Astrocyte (in vitro differentiated cells and primary cell): ENCODE data around the gene LANCL1. TPM values are rescaled to one million over a fixed set of nuclear protein-coding genes. Genes with fewer than 3 reads are reported as not detected.

Experiments
- DNase-seq: peaks from one replicate; pipeline ENCODE4 v3.0.0-alpha.2; 2010; ENCODE audit warnings: low read depth
- FAIRE-seq: peaks from 2 replicates; lab custom pipeline; 2011; peaks lifted over from hg19 to GRCh38; lab: Jason Lieb, UNC
- H2AFZ ChIP-seq: 2 replicates; pipeline ENCODE4 v1.6.0; 2012; ENCODE audit warnings: low read depth, low read length, inconsistent platforms
- H3K27ac ChIP-seq: 2 replicates; pipeline ENCODE4 v1.5.1; 2011; ENCODE audit warnings: low read depth, low read length, inconsistent platforms
- H3K27me3 ChIP-seq: 2 replicates; pipeline ENCODE4 v1.6.0; 2011; ENCODE audit warnings: low read length, inconsistent platforms; ENCODE audit not compliant: insufficient read depth
- H3K36me3 ChIP-seq: 2 replicates; pipeline ENCODE4 v1.5.1; 2011; ENCODE audit warnings: low read length, inconsistent platforms; ENCODE audit not compliant: insufficient read depth
- H3K4me1 ChIP-seq: 2 replicates; pipeline ENCODE4 v1.5.1; 2011; ENCODE audit warnings: low read length, inconsistent platforms; ENCODE audit not compliant: insufficient read depth
- H3K4me2 ChIP-seq: 2 replicates; pipeline ENCODE4 v1.6.0; 2012; ENCODE audit warnings: low read length, inconsistent platforms
- H3K4me3 ChIP-seq: 2 replicates; pipeline ENCODE4 v1.5.1; 2011; ENCODE audit warnings: low read depth, mild to moderate bottlenecking, low read length, inconsistent platforms; ENCODE audit not compliant: insufficient read depth
- H3K79me2 ChIP-seq: 2 replicates; pipeline ENCODE4 v1.6.0; 2012; ENCODE audit warnings: mild to moderate bottlenecking, low read length, inconsistent platforms; ENCODE audit not compliant: insufficient read depth
- H3K9ac ChIP-seq: 2 replicates; pipeline ENCODE4 v1.6.0; 2012; ENCODE audit warnings: mild to moderate bottlenecking, low read length, inconsistent platforms
- H3K9me3 ChIP-seq: 2 replicates; pipeline ENCODE4 v1.5.1; 2012; ENCODE audit warnings: low read depth, mild to moderate bottlenecking, low read length, inconsistent platforms; ENCODE audit not compliant: insufficient read depth
- H4K20me1 ChIP-seq: 2 replicates; pipeline ENCODE4 v1.6.0; 2012; ENCODE audit warnings: low read length, inconsistent platforms; ENCODE audit not compliant: insufficient read depth
- H3K27ac Mint-ChIP-seq: one replicate; pipeline ENCODE4 v1.8.0; 2021; ENCODE audit warnings: mild to moderate bottlenecking, mixed read lengths; ENCODE audit not compliant: unreplicated experiment
- H3K27me3 Mint-ChIP-seq: one replicate; pipeline ENCODE4 v1.8.0; 2021; ENCODE audit warnings: low read depth, mixed read lengths; ENCODE audit not compliant: unreplicated experiment
- H3K36me3 Mint-ChIP-seq: one replicate; pipeline ENCODE4 v1.8.0; 2021; ENCODE audit warnings: low read depth, mixed read lengths; ENCODE audit not compliant: unreplicated experiment
- H3K4me1 Mint-ChIP-seq: one replicate; pipeline ENCODE4 v1.8.0; 2021; ENCODE audit warnings: low read depth, mixed read lengths; ENCODE audit not compliant: unreplicated experiment
- H3K4me3 Mint-ChIP-seq: one replicate; pipeline ENCODE4 v1.8.0; 2021; ENCODE audit warnings: mild to moderate bottlenecking, moderate library complexity, mixed read lengths; ENCODE audit not compliant: unreplicated experiment
- H3K9me3 Mint-ChIP-seq: one replicate; pipeline ENCODE4 v1.8.0; 2021; ENCODE audit warnings: mild to moderate bottlenecking, mixed read lengths; ENCODE audit not compliant: unreplicated experiment
- EZH2 ChIP-seq: IDR thresholded peaks from 2 replicates; pipeline ENCODE4 v1.6.1; 2012; ENCODE audit warnings: mild to moderate bottlenecking, low read length, inconsistent platforms; ENCODE audit not compliant: insufficient read depth
- total RNA-seq: library from RNA; stranded (reverse); gene quantifications from 2 replicates; pipeline ENCODE4 v1.2.1, GENCODE V29; 2021
- TF ChIP-seq, protein P1 (sequence below): IDR thresholded peaks from 2 replicates; pipeline ENCODE4 v1.5.1; 2011; ENCODE audit warnings: low read depth, mild to moderate bottlenecking, inconsistent platforms, low read length, moderate library complexity; ENCODE audit not compliant: insufficient read depth

LANCL1 gene
- total RNA-seq, 1 donor from 2014 or later: 38.3 TPM

DNA sequence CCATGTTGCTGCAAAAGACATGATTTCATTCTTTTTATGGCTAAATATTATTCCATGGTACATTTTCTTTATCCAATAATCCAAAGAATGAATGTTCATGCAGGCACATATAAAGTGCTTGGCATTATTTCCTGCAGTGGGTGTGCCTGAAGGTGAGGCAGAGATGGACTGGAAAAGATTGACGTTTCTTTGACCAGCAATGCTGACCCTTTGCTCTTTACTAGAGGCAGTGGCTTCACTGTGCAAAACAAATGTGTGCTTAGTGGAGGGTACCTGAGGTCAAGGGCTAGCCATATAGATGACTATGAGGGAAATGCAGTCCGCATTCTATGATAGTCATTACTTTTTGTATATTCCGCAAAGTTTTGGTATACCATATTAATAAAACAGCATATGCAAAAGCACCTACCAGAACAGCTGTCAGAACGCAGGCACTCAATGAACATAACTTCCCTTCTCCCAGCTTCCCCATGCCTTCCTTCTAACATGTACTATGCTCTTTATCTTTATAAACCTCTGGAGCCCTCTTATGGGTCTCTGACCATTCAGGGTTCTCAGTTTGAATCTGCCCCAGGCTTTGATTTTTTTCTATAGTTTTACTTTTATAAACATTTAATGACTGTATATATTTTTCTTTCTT lies 47.2 kb upstream of the LANCL1 start:
- Mint-ChIP-seq H3K27me3 (no peaks in the 10 kb centered on the region), H3K36me3 (no peaks in the 10 kb centered on the region), H3K4me3 (no peak overlapping the region), H3K27ac (no peak overlapping the region), H3K9me3 (no peaks in the 10 kb centered on the region), H3K4me1 (no peaks in the 10 kb centered on the region)
- no peaks in the 10 kb centered on the region for H3K27me3 ChIP-seq
- TF ChIP-seq, protein P1, sequence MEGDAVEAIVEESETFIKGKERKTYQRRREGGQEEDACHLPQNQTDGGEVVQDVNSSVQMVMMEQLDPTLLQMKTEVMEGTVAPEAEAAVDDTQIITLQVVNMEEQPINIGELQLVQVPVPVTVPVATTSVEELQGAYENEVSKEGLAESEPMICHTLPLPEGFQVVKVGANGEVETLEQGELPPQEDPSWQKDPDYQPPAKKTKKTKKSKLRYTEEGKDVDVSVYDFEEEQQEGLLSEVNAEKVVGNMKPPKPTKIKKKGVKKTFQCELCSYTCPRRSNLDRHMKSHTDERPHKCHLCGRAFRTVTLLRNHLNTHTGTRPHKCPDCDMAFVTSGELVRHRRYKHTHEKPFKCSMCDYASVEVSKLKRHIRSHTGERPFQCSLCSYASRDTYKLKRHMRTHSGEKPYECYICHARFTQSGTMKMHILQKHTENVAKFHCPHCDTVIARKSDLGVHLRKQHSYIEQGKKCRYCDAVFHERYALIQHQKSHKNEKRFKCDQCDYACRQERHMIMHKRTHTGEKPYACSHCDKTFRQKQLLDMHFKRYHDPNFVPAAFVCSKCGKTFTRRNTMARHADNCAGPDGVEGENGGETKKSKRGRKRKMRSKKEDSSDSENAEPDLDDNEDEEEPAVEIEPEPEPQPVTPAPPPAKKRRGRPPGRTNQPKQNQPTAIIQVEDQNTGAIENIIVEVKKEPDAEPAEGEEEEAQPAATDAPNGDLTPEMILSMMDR: no peak
- no peak for TF ChIP-seq EZH2
- no peak overlapping the region for H2AFZ ChIP-seq
- H3K79me2 ChIP-seq: no peaks in the 10 kb centered on the region
- H3K9ac ChIP-seq: no peak overlapping the region
- no peak overlapping the region for H3K4me2 ChIP-seq
- DNase-seq (no peak), FAIRE-seq (no peak)
- H4K20me1 ChIP-seq: no peaks in the 10 kb centered on the region
- no peaks in the 10 kb centered on the region for H3K36me3 ChIP-seq
- H3K4me1 ChIP-seq: no peaks in the 10 kb centered on the region
- H3K9me3 ChIP-seq: no peaks in the 10 kb centered on the region
- H3K4me3 ChIP-seq: no peak overlapping the region
- no peak overlapping the region for H3K27ac ChIP-seq

DNA sequence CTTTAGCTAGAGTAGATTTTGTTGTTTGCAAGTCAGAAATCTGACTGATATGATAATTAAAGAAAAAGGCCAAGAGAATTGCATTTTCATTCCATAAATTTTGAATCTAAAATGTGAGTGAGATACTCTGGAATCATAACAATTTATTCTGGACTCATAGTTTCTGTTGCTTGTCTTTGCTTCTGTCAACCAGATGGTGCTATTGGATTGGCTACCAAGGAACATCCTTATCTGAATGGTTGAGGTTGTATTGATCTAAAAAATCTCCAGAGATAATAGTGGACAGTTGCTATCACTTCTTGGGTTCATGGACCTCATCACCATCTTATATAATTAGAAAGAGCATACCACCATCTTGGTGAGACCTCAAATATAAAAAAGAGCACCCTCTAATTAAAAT lies 45.8 kb upstream of the LANCL1 start:
- H3K4me1 ChIP-seq: no peaks in the 10 kb centered on the region
- no peaks in the 10 kb centered on the region for H3K4me1 Mint-ChIP-seq
- H4K20me1 ChIP-seq: no peaks in the 10 kb centered on the region
- TF ChIP-seq, protein P1: no peak
- no peak for TF ChIP-seq EZH2
- H3K36me3 ChIP-seq: no peaks in the 10 kb centered on the region
- H3K27me3 Mint-ChIP-seq: no peaks in the 10 kb centered on the region
- H3K9me3 Mint-ChIP-seq: no peaks in the 10 kb centered on the region
- H3K9ac ChIP-seq: no peak overlapping the region
- no peak overlapping the region for H3K4me3 ChIP-seq
- H3K79me2 ChIP-seq: no peaks in the 10 kb centered on the region
- FAIRE-seq: no peak
- no peak overlapping the region for H3K27ac ChIP-seq
- H3K4me2 ChIP-seq: no peak overlapping the region
- no peaks in the 10 kb centered on the region for H3K36me3 Mint-ChIP-seq
- H3K4me3 Mint-ChIP-seq: no peak overlapping the region
- no peak overlapping the region for H2AFZ ChIP-seq
- DNase-seq: no peak
- no peak overlapping the region for H3K27ac Mint-ChIP-seq
- H3K27me3 ChIP-seq: no peaks in the 10 kb centered on the region
- no peaks in the 10 kb centered on the region for H3K9me3 ChIP-seq

DNA sequence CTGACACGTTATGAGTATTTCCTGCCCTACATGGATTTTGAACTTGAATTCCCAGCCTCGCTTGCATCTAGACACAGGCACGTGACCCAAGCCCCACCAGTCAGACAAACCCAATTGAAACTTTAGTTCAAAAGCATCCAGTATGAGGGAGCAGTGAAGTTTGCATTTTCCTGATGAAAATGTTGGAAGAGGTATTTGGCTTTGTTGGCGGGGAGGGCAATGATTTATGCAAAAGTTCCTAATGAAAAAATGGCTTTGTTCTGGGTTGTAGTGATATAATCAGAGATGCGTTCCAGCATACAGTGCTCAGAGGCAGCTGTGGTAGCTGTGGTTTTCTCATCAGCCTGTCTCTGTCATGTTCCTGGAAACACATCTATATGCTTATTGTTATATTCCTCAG lies 43.0 kb upstream of the LANCL1 start:
- H3K27me3 ChIP-seq: no peaks in the 10 kb centered on the region
- no peaks in the 10 kb centered on the region for H3K36me3 ChIP-seq
- no peaks in the 10 kb centered on the region for H4K20me1 ChIP-seq
- H2AFZ ChIP-seq: no peak overlapping the region
- H3K4me3 Mint-ChIP-seq: no peak overlapping the region
- H3K4me2 ChIP-seq: no peak overlapping the region
- H3K9me3 Mint-ChIP-seq: peaks cover 2% of the 10 kb centered on the region
- FAIRE-seq (no peak), DNase-seq (no peak)
- H3K9ac ChIP-seq: no peak overlapping the region
- H3K27me3 Mint-ChIP-seq: no peaks in the 10 kb centered on the region
- TF ChIP-seq, protein P1: no peak
- TF ChIP-seq EZH2: no peak
- H3K4me1 Mint-ChIP-seq: no peaks in the 10 kb centered on the region
- H3K27ac Mint-ChIP-seq: no peak overlapping the region
- no peaks in the 10 kb centered on the region for H3K79me2 ChIP-seq
- no peak overlapping the region for H3K27ac ChIP-seq
- H3K4me3 ChIP-seq: no peak overlapping the region
- H3K9me3 ChIP-seq: no peaks in the 10 kb centered on the region
- H3K36me3 Mint-ChIP-seq: no peaks in the 10 kb centered on the region
- H3K4me1 ChIP-seq: no peaks in the 10 kb centered on the region
